D721Med (cell line): ENCODE measurements around the gene PLPP3.

ENCODE experiments used
- DNase-seq: peaks from one replicate; pipeline ENCODE4 v3.0.0; 2011; ENCODE audit warnings: low spot score; ENCODE audit not compliant: insufficient read length
- FAIRE-seq: peaks from 2 replicates; lab custom pipeline; 2011; peaks lifted over from hg19 to GRCh38; lab: Jason Lieb, UNC
- TF ChIP-seq, protein P1 (sequence below): IDR thresholded peaks from 2 replicates; pipeline ENCODE4 v1.5.1; 2012; ENCODE audit warnings: mild to moderate bottlenecking, control low read depth; ENCODE audit not compliant: insufficient read depth; ENCODE audit errors: missing control alignments

The PLPP3 gene

DNA sequence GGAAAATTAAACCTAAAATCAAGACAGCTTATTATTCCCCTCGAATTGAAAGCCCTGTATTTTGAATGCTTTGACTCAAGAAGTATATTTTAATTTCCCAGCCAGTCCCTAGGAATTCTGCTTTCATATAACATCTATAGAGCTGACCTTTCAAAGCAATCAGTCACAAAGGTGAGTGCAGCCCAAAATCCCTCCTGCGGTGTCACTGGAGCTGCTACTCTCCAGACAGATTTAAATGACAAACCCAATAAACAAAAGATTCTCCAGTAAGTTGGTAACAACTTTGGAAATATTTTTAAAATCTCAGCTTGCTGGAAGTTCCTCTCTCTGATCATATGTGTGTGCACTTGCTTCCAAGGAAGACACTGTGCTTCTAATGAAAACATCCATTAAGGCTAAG, 14.7 kb downstream of the PLPP3 start:
- no peak for DNase-seq
- FAIRE-seq: no peak
- TF ChIP-seq, protein P1, sequence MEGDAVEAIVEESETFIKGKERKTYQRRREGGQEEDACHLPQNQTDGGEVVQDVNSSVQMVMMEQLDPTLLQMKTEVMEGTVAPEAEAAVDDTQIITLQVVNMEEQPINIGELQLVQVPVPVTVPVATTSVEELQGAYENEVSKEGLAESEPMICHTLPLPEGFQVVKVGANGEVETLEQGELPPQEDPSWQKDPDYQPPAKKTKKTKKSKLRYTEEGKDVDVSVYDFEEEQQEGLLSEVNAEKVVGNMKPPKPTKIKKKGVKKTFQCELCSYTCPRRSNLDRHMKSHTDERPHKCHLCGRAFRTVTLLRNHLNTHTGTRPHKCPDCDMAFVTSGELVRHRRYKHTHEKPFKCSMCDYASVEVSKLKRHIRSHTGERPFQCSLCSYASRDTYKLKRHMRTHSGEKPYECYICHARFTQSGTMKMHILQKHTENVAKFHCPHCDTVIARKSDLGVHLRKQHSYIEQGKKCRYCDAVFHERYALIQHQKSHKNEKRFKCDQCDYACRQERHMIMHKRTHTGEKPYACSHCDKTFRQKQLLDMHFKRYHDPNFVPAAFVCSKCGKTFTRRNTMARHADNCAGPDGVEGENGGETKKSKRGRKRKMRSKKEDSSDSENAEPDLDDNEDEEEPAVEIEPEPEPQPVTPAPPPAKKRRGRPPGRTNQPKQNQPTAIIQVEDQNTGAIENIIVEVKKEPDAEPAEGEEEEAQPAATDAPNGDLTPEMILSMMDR: no peak

DNA sequence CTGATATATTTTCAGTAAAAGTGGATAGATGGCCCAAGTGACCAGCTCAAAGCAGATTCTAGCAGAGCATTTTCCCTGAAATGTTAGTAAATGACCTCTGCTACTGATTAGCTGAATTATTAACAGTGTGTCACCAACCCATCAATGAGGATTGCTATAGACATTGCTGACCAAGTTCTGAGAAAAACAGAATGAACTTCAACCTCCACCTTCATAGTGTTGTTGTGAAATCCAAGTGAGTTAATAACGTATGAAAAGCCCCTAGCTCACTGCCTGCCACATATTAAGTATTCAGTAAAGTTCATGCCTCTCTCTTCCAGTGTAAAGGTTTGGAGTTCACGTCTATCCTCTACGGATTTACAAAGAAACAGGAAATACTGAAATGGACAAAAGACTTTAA, 15.8 kb downstream of the PLPP3 start:
- TF ChIP-seq, protein P1: no peak
- DNase-seq: no peak
- no peak for FAIRE-seq

DNA sequence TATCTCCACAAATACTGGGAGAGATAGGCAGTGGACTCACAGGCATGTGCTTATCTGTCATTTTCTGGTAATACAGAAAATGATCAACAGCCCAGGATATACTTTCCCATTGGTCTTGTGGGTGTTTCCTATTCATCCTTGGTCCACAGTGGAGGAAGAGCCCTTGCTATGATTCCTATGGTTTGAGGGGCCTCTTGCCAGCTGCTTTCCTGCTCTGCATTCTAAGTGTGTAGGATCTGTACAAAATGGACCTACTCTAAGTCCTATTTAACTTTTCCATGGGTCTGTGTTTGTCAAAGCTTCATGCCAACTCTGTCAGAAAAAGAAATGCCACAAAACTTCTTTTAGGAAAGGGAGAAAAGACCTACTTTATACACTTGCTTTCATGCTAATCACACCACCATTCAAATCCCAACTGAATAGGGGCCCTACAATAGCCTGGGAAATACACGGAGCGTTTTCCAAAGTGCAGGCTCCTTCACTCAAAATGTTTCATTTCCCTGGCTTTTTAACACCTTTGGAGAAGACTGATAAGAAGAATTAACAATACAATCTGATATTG, 16.4 kb downstream of the PLPP3 start:
- TF ChIP-seq, protein P1: no peak
- FAIRE-seq (no peak), DNase-seq (no peak)

DNA sequence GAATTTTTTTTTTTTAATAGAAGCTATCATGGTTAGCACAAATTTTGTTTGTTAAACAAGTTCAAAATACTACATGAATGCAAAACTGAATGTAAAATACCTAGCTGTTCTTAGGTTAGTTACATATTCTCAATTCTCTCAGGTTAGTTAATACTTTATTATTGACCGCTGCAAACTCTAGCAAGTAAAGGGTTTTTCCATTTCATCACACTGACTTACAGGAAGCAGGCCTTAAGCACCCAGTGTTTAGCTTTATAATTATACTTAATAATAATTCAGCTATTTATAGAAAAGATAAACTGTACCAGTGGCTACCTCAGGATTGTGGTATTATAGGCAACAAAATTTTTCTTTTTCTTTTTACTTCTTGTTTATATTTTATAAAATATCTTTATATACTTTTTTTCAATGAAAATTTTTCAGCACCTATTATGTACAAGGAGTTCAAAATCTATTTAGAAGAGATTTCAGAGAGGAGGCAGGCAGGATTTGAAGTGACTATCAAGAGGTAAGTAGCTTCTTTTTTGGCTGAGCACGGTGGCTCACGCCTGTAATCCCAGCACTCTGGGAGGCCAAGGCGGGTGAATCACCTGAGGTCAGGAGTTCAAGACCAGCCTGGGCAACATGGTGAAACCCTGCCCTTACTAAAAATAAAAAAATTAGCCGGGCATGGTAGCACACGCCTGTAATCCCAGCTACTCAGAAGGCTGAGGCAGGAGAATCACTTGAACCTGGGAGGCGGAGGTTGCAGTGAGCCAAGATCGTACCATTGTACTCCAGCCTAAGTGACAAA, 17.9 kb downstream of the PLPP3 start:
- FAIRE-seq: no peak
- TF ChIP-seq, protein P1: no peak
- DNase-seq: no peak

DNA sequence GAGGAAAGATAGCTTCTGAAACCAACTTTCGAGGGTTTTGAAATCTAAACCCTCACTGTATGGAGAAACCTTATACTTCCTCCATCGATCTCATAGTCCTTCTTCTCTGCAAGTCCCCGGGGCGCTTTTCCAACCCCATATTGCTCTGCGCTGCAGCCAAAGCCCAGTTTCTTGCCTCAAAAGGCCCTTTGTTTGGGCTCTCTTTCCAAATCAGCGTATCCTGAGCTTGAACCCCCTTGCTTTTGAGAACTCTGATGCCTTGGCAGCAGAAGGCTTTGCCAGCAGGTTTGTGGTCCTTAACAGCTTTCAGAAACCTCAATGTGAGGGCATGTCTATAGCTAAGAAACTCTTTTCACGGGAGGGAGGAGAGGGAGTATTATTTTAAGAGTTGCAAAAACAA, 21.6 kb downstream of the PLPP3 start:
- FAIRE-seq: no peak
- DNase-seq: no peak
- TF ChIP-seq, protein P1: no peak

DNA sequence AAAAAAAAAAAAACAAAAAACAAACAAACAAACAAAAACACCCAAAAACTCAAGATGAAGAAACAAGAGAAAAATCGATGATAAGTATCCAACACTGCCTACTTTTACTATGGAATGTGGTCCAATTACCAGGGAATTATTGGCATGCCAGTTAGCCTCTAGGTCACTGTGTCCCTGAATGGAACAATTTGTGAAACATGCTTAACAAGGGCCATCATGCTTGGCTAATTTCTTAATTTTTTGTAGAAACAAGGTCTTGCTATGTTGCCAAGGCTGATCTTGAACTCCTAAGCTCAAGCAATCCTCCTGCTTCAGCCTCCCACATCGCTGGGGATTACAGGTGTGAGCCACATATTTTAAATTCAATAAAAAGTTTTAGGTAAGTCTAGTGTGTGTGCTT, 23.9 kb downstream of the PLPP3 start:
- TF ChIP-seq, protein P1: no peak
- DNase-seq (no peak), FAIRE-seq (no peak)

DNA sequence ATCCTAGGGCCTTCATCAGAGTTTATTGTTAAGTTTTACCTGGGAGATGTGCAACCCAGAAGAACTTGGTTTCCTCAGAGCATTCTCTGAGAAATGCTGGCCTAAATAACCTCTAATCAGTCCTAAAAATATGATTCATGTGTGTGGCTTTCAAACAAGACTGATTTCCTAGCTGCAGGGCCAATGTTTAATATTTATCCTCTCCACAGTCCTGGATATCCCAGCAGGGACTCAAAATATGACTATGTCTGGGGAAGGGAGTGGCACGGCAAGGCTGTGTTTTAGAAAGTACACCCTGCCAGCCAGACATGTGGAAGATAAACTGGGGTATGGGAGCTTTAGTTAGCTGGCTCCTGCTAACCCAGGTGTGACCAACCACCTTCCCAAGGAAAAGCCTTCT, 26.3 kb downstream of the PLPP3 start:
- DNase-seq (no peak), FAIRE-seq (no peak)
- TF ChIP-seq, protein P1: no peak
